DOHH2 (cell line): ENCODE results near the gene SLC13A2.

Experiments
- H3F3A ChIP-seq: fragments of 200-600 bp; sonication (generic), shearing (Covaris generic); 2 replicates; pipeline ENCODE4 v1.6.0; 2016; ENCODE audit warnings: antibody characterized with exemption, mild to moderate bottlenecking; ENCODE audit not compliant: control insufficient read depth, insufficient read depth
- H3K27ac ChIP-seq: fragments of 200-600 bp; sonication (generic); 2 replicates; pipeline ENCODE4 v1.5.1; 2014; ENCODE audit warnings: low read depth, mild to moderate bottlenecking, low read length, moderate library complexity
- H3K27me3 ChIP-seq: fragments of 200-600 bp; sonication (generic); 2 replicates; pipeline ENCODE4 v1.6.1; 2014; ENCODE audit warnings: mild to moderate bottlenecking, low read length, mixed read lengths; ENCODE audit not compliant: control insufficient read depth
- H3K36me3 ChIP-seq: fragments of 200-600 bp; sonication (generic); 2 replicates; pipeline ENCODE4 v1.6.1; 2014; ENCODE audit warnings: mild to moderate bottlenecking, low read length, moderate library complexity, mixed read lengths; ENCODE audit not compliant: control insufficient read depth
- H3K4me1 ChIP-seq: fragments of 200-600 bp; sonication (generic); 2 replicates; pipeline ENCODE4 v1.6.1; 2014; ENCODE audit warnings: mild to moderate bottlenecking, low read length, mixed read lengths; ENCODE audit not compliant: control insufficient read depth
- H3K4me2 ChIP-seq: fragments of 200-600 bp; sonication (generic); 2 replicates; pipeline ENCODE4 v1.6.0; 2014; ENCODE audit warnings: mild to moderate bottlenecking, low read length, moderate library complexity
- H3K4me3 ChIP-seq: fragments of 200-600 bp; sonication (generic); 2 replicates; pipeline ENCODE4 v1.5.1; 2014; ENCODE audit warnings: mild to moderate bottlenecking, low read length, mixed read lengths
- H3K79me2 ChIP-seq: fragments of 200-600 bp; sonication (generic); 2 replicates; pipeline ENCODE4 v1.6.1; 2014; ENCODE audit warnings: mild to moderate bottlenecking, low read length, mixed read lengths; ENCODE audit not compliant: control insufficient read depth
- H3K9me2 ChIP-seq: fragments of 200-600 bp; sonication (generic); replicated peaks from 2 replicates; pipeline ENCODE4 v1.6.1; 2014; ENCODE audit warnings: mild to moderate bottlenecking, low read length, mixed read lengths; ENCODE audit not compliant: control insufficient read depth
- H3K9me3 ChIP-seq: fragments of 200-600 bp; sonication (generic); 2 replicates; pipeline ENCODE4 v1.6.1; 2014; ENCODE audit warnings: antibody characterized with exemption, low read length, mixed read lengths; ENCODE audit not compliant: control insufficient read depth, insufficient read depth
- H4K20me1 ChIP-seq: fragments of 200-600 bp; sonication (generic); 2 replicates; pipeline ENCODE4 v1.6.0; 2014; ENCODE audit warnings: low read depth, mild to moderate bottlenecking, antibody characterized with exemption, low read length, moderate library complexity; ENCODE audit not compliant: control insufficient read depth, insufficient read depth
- CTCF ChIP-seq: fragments of 200-600 bp; sonication (generic); IDR thresholded peaks from one replicate; pipeline ENCODE4 v1.5.1; 2014; ENCODE audit warnings: antibody characterized with exemption, mild to moderate bottlenecking, low read depth, low read length; ENCODE audit not compliant: poor library complexity, severe bottlenecking
- EZH2phosphoT487 ChIP-seq: fragments of 200-600 bp; sonication (generic); IDR thresholded peaks from 2 replicates; pipeline ENCODE4 v1.6.1; 2017; ENCODE audit warnings: borderline replicate concordance, mild to moderate bottlenecking, antibody characterized with exemption, low read length, moderate library complexity, mixed read lengths

Gene SLC13A2

GRCh38 chr17:28532050-28532960, 58.9 kb downstream of the SLC13A2 start:
- Histone ChIP-seq H3K9me2 (no peaks in the 10 kb centered on the region), H3F3A (no peaks in the 10 kb centered on the region), H4K20me1 (no peaks in the 10 kb centered on the region), H3K4me2 (no peak overlapping the region), H3K4me3 (no peak overlapping the region), H3K79me2 (no peaks in the 10 kb centered on the region), H3K9me3 (no peaks in the 10 kb centered on the region), H3K27ac (no peak overlapping the region), H3K36me3 (no peaks in the 10 kb centered on the region), H3K27me3 (peaks cover 10% of the 10 kb centered on the region), H3K4me1 (no peaks in the 10 kb centered on the region)
- TF ChIP-seq EZH2phosphoT487 (no peak), CTCF (no peak)

GRCh38 chr17:28533091-28533807, 59.8 kb downstream of the SLC13A2 start:
- no peaks in the 10 kb centered on the region for H3K9me2 ChIP-seq
- no peak overlapping the region for H3K27ac ChIP-seq
- H3K4me3 ChIP-seq: no peak overlapping the region
- no peaks in the 10 kb centered on the region for H4K20me1 ChIP-seq
- no peaks in the 10 kb centered on the region for H3K36me3 ChIP-seq
- no peak for TF ChIP-seq EZH2phosphoT487
- no peak for TF ChIP-seq CTCF
- H3K79me2 ChIP-seq: no peaks in the 10 kb centered on the region
- peaks cover 10% of the 10 kb centered on the region for H3K27me3 ChIP-seq
- H3K9me3 ChIP-seq: no peaks in the 10 kb centered on the region
- H3K4me1 ChIP-seq: no peaks in the 10 kb centered on the region
- H3K4me2 ChIP-seq: no peak overlapping the region
- no peaks in the 10 kb centered on the region for H3F3A ChIP-seq

GRCh38 chr17:28534740-28535375, 61.4 kb downstream of the SLC13A2 start:
- no peak overlapping the region for H3K4me2 ChIP-seq
- peaks cover 4% of the 10 kb centered on the region for H3K27me3 ChIP-seq
- no peaks in the 10 kb centered on the region for H3K9me3 ChIP-seq
- H3K9me2 ChIP-seq: no peaks in the 10 kb centered on the region
- H4K20me1 ChIP-seq: no peaks in the 10 kb centered on the region
- H3F3A ChIP-seq: no peaks in the 10 kb centered on the region
- TF ChIP-seq CTCF: no peak
- no peak for TF ChIP-seq EZH2phosphoT487
- no peak overlapping the region for H3K27ac ChIP-seq
- no peaks in the 10 kb centered on the region for H3K4me1 ChIP-seq
- H3K4me3 ChIP-seq: no peak overlapping the region
- no peaks in the 10 kb centered on the region for H3K79me2 ChIP-seq
- no peaks in the 10 kb centered on the region for H3K36me3 ChIP-seq
